ENCODE measurements around the gene SDS. TPM values are rescaled to one million over a fixed set of nuclear protein-coding genes. Genes with fewer than 3 reads are reported as not detected.

Gene SDS
- total and polyA plus RNA-seq, 2 experiments from 2014 or later, result 0.57 TPM; not detected in 1

DNA sequence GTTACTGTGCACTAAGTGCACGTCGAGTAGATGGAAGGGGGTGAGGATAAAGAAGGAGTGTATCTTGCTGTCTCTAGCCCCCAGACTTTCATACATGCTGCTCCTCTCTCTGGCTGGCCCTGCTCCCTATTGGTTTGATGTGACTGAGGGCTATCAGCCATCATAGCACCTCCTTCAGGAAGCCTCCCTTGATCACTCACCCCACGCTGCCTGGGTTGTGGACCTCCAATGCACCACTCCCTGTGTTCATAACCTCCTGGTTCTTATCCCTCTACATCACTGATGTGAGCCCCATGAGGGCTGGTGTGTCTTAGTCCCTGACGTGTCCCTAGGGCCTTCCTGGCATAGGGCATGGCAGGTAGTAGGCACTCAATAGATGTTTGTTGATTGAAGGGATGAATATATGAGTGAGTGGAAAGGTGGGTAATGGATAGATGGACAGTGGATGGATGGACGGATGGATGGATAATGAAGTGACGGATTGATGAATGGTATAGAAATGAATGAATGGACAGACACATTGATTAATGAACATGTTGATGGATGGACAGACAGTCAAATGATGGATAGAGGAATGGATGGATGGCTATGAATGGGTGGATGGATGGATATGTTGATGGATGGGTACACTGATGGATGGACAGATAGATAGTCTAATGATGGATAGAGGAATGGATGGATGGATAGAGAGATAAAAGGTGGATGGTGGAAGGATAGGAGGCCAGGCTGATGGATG is 33.5 kb upstream of the SDS start:
- H3F3A ChIP-seq (replicated peaks; ENCODE audit: low read depth), result no peaks in the 10 kb centered on the region
- H2AFZ ChIP-seq, result no peak overlapping the region
- no peak overlapping the region for H3K27ac ChIP-seq (ENCODE audit: low read depth)
- H3K4me3 ChIP-seq, result no peak overlapping the region
- 0 out of 3 replicates have a peak, but pooled peaks cover 3% of the 10 kb centered on the region for H3K4me1 Mint-ChIP-seq
- H3K27me3 ChIP-seq (ENCODE audit: insufficient read depth), result no peaks in the 10 kb centered on the region
- no peaks in the 10 kb centered on the region for H3K4me1 ChIP-seq (ENCODE audit: insufficient read depth)
- ATAC-seq (no peak), DNase-seq (ENCODE audit: low spot score) (no peak)
- no peak overlapping the region for H3K4me2 ChIP-seq
- H3K36me3 Mint-ChIP-seq (ENCODE audit: low read depth), result no peaks in the 10 kb centered on the region
- no peaks in the 10 kb centered on the region for H3K36me3 ChIP-seq (ENCODE audit: insufficient read depth)
- H3K79me2 ChIP-seq (replicated peaks; ENCODE audit: insufficient read depth), result no peaks in the 10 kb centered on the region
- no peak overlapping the region for H3K27ac Mint-ChIP-seq
- H3K27me3 Mint-ChIP-seq (ENCODE audit: insufficient read depth, low read depth, poor library complexity), result peaks cover 6% of the 10 kb centered on the region
- H3K9me2 ChIP-seq (ENCODE audit: insufficient read depth), result no peaks in the 10 kb centered on the region
- H3K9me3 Mint-ChIP-seq, result no peaks in the 10 kb centered on the region
- no peaks in the 10 kb centered on the region for H4K20me1 ChIP-seq (replicated peaks; ENCODE audit: insufficient read depth)
- H3K4me3 Mint-ChIP-seq, result no peak overlapping the region
- TF ChIP-seq, protein P1, sequence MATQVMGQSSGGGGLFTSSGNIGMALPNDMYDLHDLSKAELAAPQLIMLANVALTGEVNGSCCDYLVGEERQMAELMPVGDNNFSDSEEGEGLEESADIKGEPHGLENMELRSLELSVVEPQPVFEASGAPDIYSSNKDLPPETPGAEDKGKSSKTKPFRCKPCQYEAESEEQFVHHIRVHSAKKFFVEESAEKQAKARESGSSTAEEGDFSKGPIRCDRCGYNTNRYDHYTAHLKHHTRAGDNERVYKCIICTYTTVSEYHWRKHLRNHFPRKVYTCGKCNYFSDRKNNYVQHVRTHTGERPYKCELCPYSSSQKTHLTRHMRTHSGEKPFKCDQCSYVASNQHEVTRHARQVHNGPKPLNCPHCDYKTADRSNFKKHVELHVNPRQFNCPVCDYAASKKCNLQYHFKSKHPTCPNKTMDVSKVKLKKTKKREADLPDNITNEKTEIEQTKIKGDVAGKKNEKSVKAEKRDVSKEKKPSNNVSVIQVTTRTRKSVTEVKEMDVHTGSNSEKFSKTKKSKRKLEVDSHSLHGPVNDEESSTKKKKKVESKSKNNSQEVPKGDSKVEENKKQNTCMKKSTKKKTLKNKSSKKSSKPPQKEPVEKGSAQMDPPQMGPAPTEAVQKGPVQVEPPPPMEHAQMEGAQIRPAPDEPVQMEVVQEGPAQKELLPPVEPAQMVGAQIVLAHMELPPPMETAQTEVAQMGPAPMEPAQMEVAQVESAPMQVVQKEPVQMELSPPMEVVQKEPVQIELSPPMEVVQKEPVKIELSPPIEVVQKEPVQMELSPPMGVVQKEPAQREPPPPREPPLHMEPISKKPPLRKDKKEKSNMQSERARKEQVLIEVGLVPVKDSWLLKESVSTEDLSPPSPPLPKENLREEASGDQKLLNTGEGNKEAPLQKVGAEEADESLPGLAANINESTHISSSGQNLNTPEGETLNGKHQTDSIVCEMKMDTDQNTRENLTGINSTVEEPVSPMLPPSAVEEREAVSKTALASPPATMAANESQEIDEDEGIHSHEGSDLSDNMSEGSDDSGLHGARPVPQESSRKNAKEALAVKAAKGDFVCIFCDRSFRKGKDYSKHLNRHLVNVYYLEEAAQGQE (IDR thresholded peaks at IDR 0.05; ENCODE audit: unreplicated experiment), result no peak
- TF ChIP-seq, protein P2, sequence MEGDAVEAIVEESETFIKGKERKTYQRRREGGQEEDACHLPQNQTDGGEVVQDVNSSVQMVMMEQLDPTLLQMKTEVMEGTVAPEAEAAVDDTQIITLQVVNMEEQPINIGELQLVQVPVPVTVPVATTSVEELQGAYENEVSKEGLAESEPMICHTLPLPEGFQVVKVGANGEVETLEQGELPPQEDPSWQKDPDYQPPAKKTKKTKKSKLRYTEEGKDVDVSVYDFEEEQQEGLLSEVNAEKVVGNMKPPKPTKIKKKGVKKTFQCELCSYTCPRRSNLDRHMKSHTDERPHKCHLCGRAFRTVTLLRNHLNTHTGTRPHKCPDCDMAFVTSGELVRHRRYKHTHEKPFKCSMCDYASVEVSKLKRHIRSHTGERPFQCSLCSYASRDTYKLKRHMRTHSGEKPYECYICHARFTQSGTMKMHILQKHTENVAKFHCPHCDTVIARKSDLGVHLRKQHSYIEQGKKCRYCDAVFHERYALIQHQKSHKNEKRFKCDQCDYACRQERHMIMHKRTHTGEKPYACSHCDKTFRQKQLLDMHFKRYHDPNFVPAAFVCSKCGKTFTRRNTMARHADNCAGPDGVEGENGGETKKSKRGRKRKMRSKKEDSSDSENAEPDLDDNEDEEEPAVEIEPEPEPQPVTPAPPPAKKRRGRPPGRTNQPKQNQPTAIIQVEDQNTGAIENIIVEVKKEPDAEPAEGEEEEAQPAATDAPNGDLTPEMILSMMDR (conservative IDR thresholded peaks at IDR 0.05; ENCODE audit: low read depth in 2 of 2), result no peak
- TF ChIP-seq CREB1 (CRISPR knock-in tag; IDR thresholded peaks at IDR 0.05; ENCODE audit: low read depth) (no peak), EZH2 (IDR thresholded peaks at IDR 0.05; ENCODE audit: low read depth, unreplicated experiment) (no peak), ZNF114 (CRISPR knock-in tag; IDR thresholded peaks at IDR 0.05) (no peak), NANOG (IDR thresholded peaks at IDR 0.05; ENCODE audit: borderline replicate concordance) (no peak), ZNF331 (CRISPR knock-in tag; IDR thresholded peaks at IDR 0.05; ENCODE audit: low read depth) (no peak), JUNB (IDR thresholded peaks at IDR 0.05; ENCODE audit: unreplicated experiment) (no peak), EZH2phosphoT487 (IDR thresholded peaks at IDR 0.05; ENCODE audit: unreplicated experiment) (no peak), STAT1 (IDR thresholded peaks at IDR 0.05; ENCODE audit: unreplicated experiment) (no peak)
- TF ChIP-seq, protein P3, sequence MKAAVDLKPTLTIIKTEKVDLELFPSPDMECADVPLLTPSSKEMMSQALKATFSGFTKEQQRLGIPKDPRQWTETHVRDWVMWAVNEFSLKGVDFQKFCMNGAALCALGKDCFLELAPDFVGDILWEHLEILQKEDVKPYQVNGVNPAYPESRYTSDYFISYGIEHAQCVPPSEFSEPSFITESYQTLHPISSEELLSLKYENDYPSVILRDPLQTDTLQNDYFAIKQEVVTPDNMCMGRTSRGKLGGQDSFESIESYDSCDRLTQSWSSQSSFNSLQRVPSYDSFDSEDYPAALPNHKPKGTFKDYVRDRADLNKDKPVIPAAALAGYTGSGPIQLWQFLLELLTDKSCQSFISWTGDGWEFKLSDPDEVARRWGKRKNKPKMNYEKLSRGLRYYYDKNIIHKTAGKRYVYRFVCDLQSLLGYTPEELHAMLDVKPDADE (IDR thresholded peaks at IDR 0.05), result no peak

Measured in GM23338 (cell line).